CD4-positive, alpha-beta T cell treated with Interleukin-17A for 4 hours (primary cell): Measurements from ENCODE around the gene ZNF12.
"Not testable (repeated sequence)": the region's sequence is repeated elsewhere in the genome, so short reads cannot be mapped to it uniquely, and the experiment has no call there.

Experiments
- DNase-seq: peaks from one replicate; pipeline ENCODE4 v3.0.0-alpha.2; 2020; ENCODE audit warnings: mixed read lengths

Gene ZNF12

GRCh38 chr7:6691103-6691502, 15.6 kb downstream of the ZNF12 start:
- no peak for DNase-seq

GRCh38 chr7:6680146-6680545, 26.6 kb downstream of the ZNF12 start:
- DNase-seq, result no peak

GRCh38 chr7:6675807-6676405, 30.8 kb downstream of the ZNF12 start:
- no peak for DNase-seq

- not testable (repeated sequence) for DNase-seq
Observed at GRCh38 chr7:6670851-6671250, 35.9 kb downstream of the ZNF12 start.

GRCh38 chr7:6658618-6659345, 48.0 kb downstream of the ZNF12 start:
- no peak for DNase-seq

- DNase-seq, result no peak
Observed at GRCh38 chr7:6656413-6656812, 50.3 kb downstream of the ZNF12 start.

GRCh38 chr7:6655636-6656385, 50.9 kb downstream of the ZNF12 start:
- no peak for DNase-seq

- DNase-seq, result no peak
Observed at GRCh38 chr7:6654842-6655610, 51.7 kb downstream of the ZNF12 start.

GRCh38 chr7:6654113-6654841, 52.5 kb downstream of the ZNF12 start:
- no peak for DNase-seq

GRCh38 chr7:6653071-6654003, 53.4 kb downstream of the ZNF12 start:
- DNase-seq, result no peak

GRCh38 chr7:6652446-6653011, 54.2 kb downstream of the ZNF12 start:
- no peak for DNase-seq

GRCh38 chr7:6651851-6652445, 54.8 kb downstream of the ZNF12 start:
- no peak for DNase-seq

GRCh38 chr7:6650521-6651011, 56.2 kb downstream of the ZNF12 start:
- no peak for DNase-seq

GRCh38 chr7:6650086-6650485, 56.7 kb downstream of the ZNF12 start:
- no peak for DNase-seq

- DNase-seq, result no peak
Observed at GRCh38 chr7:6649241-6649961, 57.3 kb downstream of the ZNF12 start.

- DNase-seq, result no peak
Observed at GRCh38 chr7:6648815-6649104, 58.0 kb downstream of the ZNF12 start.

- no peak for DNase-seq
Observed at GRCh38 chr7:6648066-6648814, 58.5 kb downstream of the ZNF12 start.

GRCh38 chr7:6647541-6647940, 59.2 kb downstream of the ZNF12 start:
- no peak for DNase-seq

- no peak for DNase-seq
Observed at GRCh38 chr7:6647080-6647479, 59.7 kb downstream of the ZNF12 start.
